SJCRH30 (cell line): ENCODE data around the gene MLLT3. TPM values are rescaled to one million over a fixed set of nuclear protein-coding genes. Genes with fewer than 3 reads are reported as not detected.

ENCODE experiments used
- DNase-seq, 2 experiments: peaks; one replicate each; pipeline ENCODE4 v3.0.0-alpha.2; 2015 to 2020
- H3K27ac ChIP-seq: fragments of 250-450 bp; sonication (Bioruptor Pico); 2 replicates; pipeline ENCODE4 v1.5.1; 2020; ENCODE audit warnings: mild to moderate bottlenecking, moderate library complexity
- H3K27me3 ChIP-seq: fragments of 250-450 bp; sonication (Bioruptor Pico); 2 replicates; pipeline ENCODE4 v1.5.1; 2020; ENCODE audit warnings: mild to moderate bottlenecking, moderate library complexity
- H3K36me3 ChIP-seq: fragments of 250-450 bp; sonication (Bioruptor Pico); 2 replicates; pipeline ENCODE4 v1.5.1; 2020; ENCODE audit warnings: mild to moderate bottlenecking, moderate library complexity
- H3K4me1 ChIP-seq: fragments of 250-450 bp; sonication (Bioruptor Pico); 2 replicates; pipeline ENCODE4 v1.5.1; 2020; ENCODE audit warnings: mild to moderate bottlenecking, moderate library complexity
- H3K4me3 ChIP-seq: fragments of 250-450 bp; sonication (Bioruptor Pico); 2 replicates; pipeline ENCODE4 v1.5.1; 2020; ENCODE audit warnings: mild to moderate bottlenecking, moderate library complexity
- H3K9me3 ChIP-seq: fragments of 250-450 bp; sonication (Bioruptor Pico); replicated peaks from 2 replicates; pipeline ENCODE4 v1.5.1; 2020; ENCODE audit warnings: mild to moderate bottlenecking, moderate library complexity
- total RNA-seq: library from RNA; depleted of rRNA; stranded (reverse); fragments of >200 nt; shearing (Covaris generic); gene quantifications from 2 replicates; pipeline ENCODE4 v1.2.3, GENCODE V29; 2014

Gene MLLT3
- total RNA-seq, 1 experiment from 2014 or later, result 30.9 TPM

GRCh38 chr9:20564650-20565049, 57.6 kb downstream of the MLLT3 start:
- Histone ChIP-seq H3K4me3 (no peak overlapping the region), H3K27ac (no peak overlapping the region), H3K9me3 (no peaks in the 10 kb centered on the region), H3K4me1 (peaks cover 19% of the 10 kb centered on the region), H3K36me3 (no peaks in the 10 kb centered on the region), H3K27me3 (no peaks in the 10 kb centered on the region)
- peak; percentile 21 to 78 for DNase-seq

GRCh38 chr9:20563917-20564316, 58.4 kb downstream of the MLLT3 start:
- no peak overlapping the region for H3K27ac ChIP-seq
- H3K9me3 ChIP-seq, result no peaks in the 10 kb centered on the region
- peaks cover 19% of the 10 kb centered on the region for H3K4me1 ChIP-seq
- no peaks in the 10 kb centered on the region for H3K27me3 ChIP-seq
- no peak overlapping the region for H3K4me3 ChIP-seq
- DNase-seq, result no peak
- no peaks in the 10 kb centered on the region for H3K36me3 ChIP-seq

- Histone ChIP-seq H3K27me3 (no peaks in the 10 kb centered on the region), H3K4me1 (peaks cover 19% of the 10 kb centered on the region), H3K4me3 (no peak overlapping the region), H3K36me3 (no peaks in the 10 kb centered on the region), H3K27ac (no peak overlapping the region), H3K9me3 (no peaks in the 10 kb centered on the region)
- DNase-seq, result no peak
These were observed 60.2 kb downstream of the MLLT3 start for GRCh38 chr9:20562051-20562450.

- H3K36me3 ChIP-seq, result no peaks in the 10 kb centered on the region
- H3K4me1 ChIP-seq, result peaks cover 19% of the 10 kb centered on the region
- DNase-seq, result no peak
- no peaks in the 10 kb centered on the region for H3K9me3 ChIP-seq
- no peak overlapping the region for H3K27ac ChIP-seq
- no peak overlapping the region for H3K4me3 ChIP-seq
- H3K27me3 ChIP-seq, result no peaks in the 10 kb centered on the region
These were observed 60.8 kb downstream of the MLLT3 start for GRCh38 chr9:20561531-20561930.

- Histone ChIP-seq H3K9me3 (no peaks in the 10 kb centered on the region), H3K4me1 (peaks cover 8% of the 10 kb centered on the region), H3K27me3 (no peaks in the 10 kb centered on the region), H3K4me3 (no peak overlapping the region), H3K27ac (no peak overlapping the region), H3K36me3 (no peaks in the 10 kb centered on the region)
- no peak for DNase-seq
These were observed 62.9 kb downstream of the MLLT3 start for GRCh38 chr9:20559231-20559890.

- Histone ChIP-seq H3K4me3 (no peak overlapping the region), H3K36me3 (no peaks in the 10 kb centered on the region), H3K9me3 (no peaks in the 10 kb centered on the region), H3K27me3 (no peaks in the 10 kb centered on the region), H3K27ac (no peak overlapping the region), H3K4me1 (peaks cover 3% of the 10 kb centered on the region)
- DNase-seq, result no peak
These were observed 63.7 kb downstream of the MLLT3 start for GRCh38 chr9:20558566-20559016.

- DNase-seq, result no peak
- Histone ChIP-seq H3K27me3 (no peaks in the 10 kb centered on the region), H3K4me1 (peaks cover 8% of the 10 kb centered on the region; the same call in 1 of the 2 replicates), H3K4me3 (no peak overlapping the region), H3K36me3 (no peaks in the 10 kb centered on the region), H3K9me3 (no peaks in the 10 kb centered on the region), H3K27ac (no peak overlapping the region)
These were observed 64.3 kb downstream of the MLLT3 start for GRCh38 chr9:20557890-20558565.

GRCh38 chr9:20557285-20557684, 65.0 kb downstream of the MLLT3 start:
- Histone ChIP-seq H3K9me3 (no peaks in the 10 kb centered on the region), H3K27ac (no peak overlapping the region), H3K27me3 (no peaks in the 10 kb centered on the region), H3K4me1 (peaks cover 12% of the 10 kb centered on the region; the same call in 1 of the 2 replicates), H3K36me3 (no peaks in the 10 kb centered on the region), H3K4me3 (no peak overlapping the region)
- no peak for DNase-seq

- no peak overlapping the region for H3K27ac ChIP-seq
These were observed 68.6 kb downstream of the MLLT3 start for GRCh38 chr9:20553558-20554149.

GRCh38 chr9:20552874-20553557, 69.3 kb downstream of the MLLT3 start:
- Histone ChIP-seq H3K27me3 (no peaks in the 10 kb centered on the region), H3K4me3 (no peak overlapping the region), H3K4me1 (peaks cover 14% of the 10 kb centered on the region; the same call in 1 of the 2 replicates), H3K36me3 (no peaks in the 10 kb centered on the region), H3K9me3 (no peaks in the 10 kb centered on the region), H3K27ac (no peak overlapping the region)
- DNase-seq, result peak in 1 of 2 experiments; percentile 46

More at GRCh38 chr9:20553558-20554149, 68.6 kb downstream of the MLLT3 start:
- H3K9me3 ChIP-seq, result no peaks in the 10 kb centered on the region
- H3K4me3 ChIP-seq, result no peak overlapping the region
- DNase-seq, result no peak
- H3K36me3 ChIP-seq, result no peaks in the 10 kb centered on the region
- H3K4me1 ChIP-seq, result peaks cover 14% of the 10 kb centered on the region; the same call in 1 of the 2 replicates
- H3K27me3 ChIP-seq, result no peaks in the 10 kb centered on the region

GRCh38 chr9:20551835-20552234, 70.5 kb downstream of the MLLT3 start:
- Histone ChIP-seq H3K4me3 (no peak overlapping the region), H3K9me3 (no peaks in the 10 kb centered on the region), H3K27me3 (no peaks in the 10 kb centered on the region), H3K4me1 (peaks cover 14% of the 10 kb centered on the region; the same call in 1 of the 2 replicates), H3K27ac (no peak overlapping the region), H3K36me3 (no peaks in the 10 kb centered on the region)
- DNase-seq, result no peak

GRCh38 chr9:20551236-20551635, 71.1 kb downstream of the MLLT3 start:
- Histone ChIP-seq H3K9me3 (no peaks in the 10 kb centered on the region), H3K27me3 (no peaks in the 10 kb centered on the region), H3K27ac (no peak overlapping the region), H3K4me3 (no peak overlapping the region), H3K36me3 (no peaks in the 10 kb centered on the region), H3K4me1 (peaks cover 14% of the 10 kb centered on the region; the same call in 1 of the 2 replicates)
- no peak for DNase-seq

GRCh38 chr9:20550326-20550725, 72.0 kb downstream of the MLLT3 start:
- no peak for DNase-seq
- no peak overlapping the region for H3K27ac ChIP-seq
- H3K9me3 ChIP-seq, result no peaks in the 10 kb centered on the region
- peaks cover 14% of the 10 kb centered on the region; the same call in 1 of the 2 replicates for H3K4me1 ChIP-seq
- H3K27me3 ChIP-seq, result no peaks in the 10 kb centered on the region
- H3K36me3 ChIP-seq, result no peaks in the 10 kb centered on the region
- H3K4me3 ChIP-seq, result no peak overlapping the region

GRCh38 chr9:20549053-20549452, 73.2 kb downstream of the MLLT3 start:
- Histone ChIP-seq H3K4me3 (no peak overlapping the region), H3K36me3 (no peaks in the 10 kb centered on the region), H3K4me1 (peaks cover 14% of the 10 kb centered on the region; the same call in 1 of the 2 replicates), H3K27ac (no peak overlapping the region), H3K9me3 (no peaks in the 10 kb centered on the region), H3K27me3 (no peaks in the 10 kb centered on the region)
- no peak for DNase-seq
